Smooth muscle cell (in vitro differentiated cells): ENCODE measurements around the gene RBCK1. TPM values are rescaled to one million over a fixed set of nuclear protein-coding genes. Genes with fewer than 3 reads are reported as not detected.
"Not testable (repeated sequence)": the region's sequence is repeated elsewhere in the genome, so short reads cannot be mapped to it uniquely, and the experiment has no call there.

ENCODE experiments used
- DNase-seq: peaks from one replicate; lab custom pipeline; 2025; ENCODE audit not compliant: unreplicated experiment; lab: John Stamatoyannopoulos, UW
- H2AFZ ChIP-seq: fragments of 200-600 bp; sonication (generic); 2 replicates; pipeline ENCODE4 v1.6.0; 2016; ENCODE audit warnings: antibody characterized with exemption, low read depth, mild to moderate bottlenecking
- H3F3A ChIP-seq: fragments of 200-600 bp; sonication (generic); 2 replicates; pipeline ENCODE4 v1.6.0; 2017; ENCODE audit warnings: antibody characterized with exemption, low read depth
- H3K27ac ChIP-seq: fragments of 200-600 bp; sonication (generic); 2 replicates; pipeline ENCODE4 v1.5.1; 2016; ENCODE audit warnings: low read depth, mild to moderate bottlenecking
- H3K27me3 ChIP-seq: fragments of 200-600 bp; sonication (generic); 2 replicates; pipeline ENCODE4 v1.6.1; 2016; ENCODE audit warnings: low read depth, mild to moderate bottlenecking
- H3K36me3 ChIP-seq: fragments of 200-600 bp; sonication (generic); 2 replicates; pipeline ENCODE4 v1.5.1; 2016; ENCODE audit warnings: low read depth
- H3K4me1 ChIP-seq: fragments of 200-600 bp; sonication (generic); 2 replicates; pipeline ENCODE4 v1.5.1; 2016; ENCODE audit warnings: low read depth
- H3K4me2 ChIP-seq: fragments of 200-600 bp; sonication (generic); 2 replicates; pipeline ENCODE4 v1.6.0; 2016; ENCODE audit warnings: mild to moderate bottlenecking
- H3K4me3 ChIP-seq: fragments of 200-600 bp; sonication (generic); 2 replicates; pipeline ENCODE4 v1.5.1; 2016; ENCODE audit warnings: mild to moderate bottlenecking
- H3K79me2 ChIP-seq: fragments of 200-600 bp; sonication (generic); 2 replicates; pipeline ENCODE4 v1.6.0; 2016; ENCODE audit warnings: low read depth, mild to moderate bottlenecking
- H3K9ac ChIP-seq: fragments of 200-600 bp; sonication (generic); 2 replicates; pipeline ENCODE4 v1.6.0; 2016; ENCODE audit warnings: low read depth
- H3K9me3 ChIP-seq: fragments of 200-600 bp; sonication (generic); replicated peaks from 2 replicates; pipeline ENCODE4 v1.5.1; 2016; ENCODE audit warnings: low read depth
- H4K20me1 ChIP-seq: fragments of 200-600 bp; sonication (generic); 2 replicates; pipeline ENCODE4 v1.6.0; 2016; ENCODE audit warnings: low read depth
- CTCF ChIP-seq: fragments of 200-600 bp; sonication (generic); IDR thresholded peaks from 2 replicates; pipeline ENCODE4 v1.5.1; 2017; ENCODE audit warnings: borderline replicate concordance, mild to moderate bottlenecking, antibody characterized with exemption; ENCODE audit not compliant: insufficient read depth, poor library complexity, severe bottlenecking
- WGBS: methylation state at CpG from one replicate; pipeline ENCODE4 v1.1.7; 2016; ENCODE audit warnings: low lambda C conversion rate; 5-methylcytosine and 5-hydroxymethylcytosine counted together
- polyA plus RNA-seq: library from polyadenylated mRNA; unstranded; fragments of >200 nt; fragmentation: Nextera tagmentation; extraction: Ambion mirVana; gene quantifications from 2 replicates; pipeline ENCODE4 v1.2.1, GENCODE V29; 2016
- total RNA-seq: library from RNA; depleted of rRNA; stranded (reverse); fragments of >200 nt; gene quantifications from 2 replicates; pipeline ENCODE4 v1.2.3, GENCODE V29; 2014

RBCK1 gene
- total and polyA plus RNA-seq, 2 experiments from 2014 or later, result 43.0 to 53.9 TPM

- WGBS, result 95% methylated on average over 5 of the region's 5 CpGs
- no peak for DNase-seq
- Histone ChIP-seq H3K79me2 (peaks cover 52% of the 10 kb centered on the region), H3K36me3 (no peaks in the 10 kb centered on the region), H4K20me1 (peaks cover 100% of the 10 kb centered on the region), H3K9me3 (no peaks in the 10 kb centered on the region), H2AFZ (no peak overlapping the region), H3K4me3 (no peak overlapping the region), H3K27ac (no peak overlapping the region), H3K4me2 (no peak overlapping the region), H3F3A (peaks cover 7% of the 10 kb centered on the region), H3K4me1 (no peaks in the 10 kb centered on the region), H3K9ac (no peak overlapping the region), H3K27me3 (no peaks in the 10 kb centered on the region)
- no peak for TF ChIP-seq CTCF
Measured at GRCh38 chr20:445514-446336, 37.6 kb downstream of the RBCK1 start.

- 92% methylated on average over 11 of the region's 11 CpGs for WGBS
- H3K4me2 ChIP-seq, H3F3A ChIP-seq, H3K4me1 ChIP-seq, H3K36me3 ChIP-seq, DNase-seq, H3K27ac ChIP-seq, H3K9ac ChIP-seq, H2AFZ ChIP-seq, H3K9me3 ChIP-seq, H3K27me3 ChIP-seq, H3K4me3 ChIP-seq: not testable (repeated sequence)
- Histone ChIP-seq H4K20me1 (peaks cover 100% of the 10 kb centered on the region), H3K79me2 (peaks cover 100% of the 10 kb centered on the region)
Measured at GRCh38 chr20:452021-452420, 43.9 kb downstream of the RBCK1 start.

- no peak overlapping the region for H3K9ac ChIP-seq
- H3K79me2 ChIP-seq, result peaks cover 100% of the 10 kb centered on the region
- no peak overlapping the region for H3K4me2 ChIP-seq
- H3K4me3 ChIP-seq, result no peak overlapping the region
- no peaks in the 10 kb centered on the region for H3K9me3 ChIP-seq
- H3K36me3 ChIP-seq, result no peaks in the 10 kb centered on the region
- no peaks in the 10 kb centered on the region for H3K27me3 ChIP-seq
- WGBS, result 72% methylated on average over 3 of the region's 3 CpGs
- no peak for DNase-seq
- peaks cover 100% of the 10 kb centered on the region for H4K20me1 ChIP-seq
- H3K4me1 ChIP-seq, result peaks cover 8% of the 10 kb centered on the region
- H2AFZ ChIP-seq, result no peak overlapping the region
- no peak for TF ChIP-seq CTCF
- H3K27ac ChIP-seq, result no peak overlapping the region
- no peaks in the 10 kb centered on the region for H3F3A ChIP-seq
Measured at GRCh38 chr20:454951-455350, 46.9 kb downstream of the RBCK1 start.

GRCh38 chr20:458776-459175 is 50.7 kb downstream of the RBCK1 start:
- Histone ChIP-seq H2AFZ (no peak overlapping the region), H3K27ac (no peak overlapping the region), H3K9me3 (no peaks in the 10 kb centered on the region), H4K20me1 (peaks cover 78% of the 10 kb centered on the region), H3K27me3 (no peaks in the 10 kb centered on the region), H3K36me3 (no peaks in the 10 kb centered on the region), H3K79me2 (peaks cover 85% of the 10 kb centered on the region), H3K9ac (no peak overlapping the region), H3K4me1 (peaks cover 19% of the 10 kb centered on the region), H3K4me2 (no peak overlapping the region), H3F3A (peaks cover 5% of the 10 kb centered on the region), H3K4me3 (no peak overlapping the region)
- no peak for TF ChIP-seq CTCF
- no peak for DNase-seq
- 77% methylated on average over 6 of the region's 6 CpGs for WGBS
